ENCODE data around the gene APH1B.

DNA sequence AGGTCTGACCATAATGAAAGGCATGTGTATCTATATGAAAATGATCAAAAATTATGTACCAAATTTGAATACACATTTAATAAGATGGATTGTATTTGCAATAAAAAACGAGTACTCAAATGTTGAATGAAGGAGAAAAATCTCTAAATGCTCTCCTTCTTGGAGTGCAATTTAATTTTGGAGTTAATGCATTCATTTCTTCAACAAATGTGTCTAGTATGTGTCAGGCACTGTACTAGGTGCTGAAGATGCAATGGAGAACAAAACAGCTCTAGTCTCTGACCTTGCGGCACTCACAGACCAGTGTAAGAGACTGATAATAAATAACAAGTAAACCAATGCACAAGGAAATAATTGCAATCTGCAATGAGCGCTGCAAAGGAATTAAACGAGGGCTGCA is 75.4 kb downstream of the APH1B start:
- TF ChIP-seq, protein P1, sequence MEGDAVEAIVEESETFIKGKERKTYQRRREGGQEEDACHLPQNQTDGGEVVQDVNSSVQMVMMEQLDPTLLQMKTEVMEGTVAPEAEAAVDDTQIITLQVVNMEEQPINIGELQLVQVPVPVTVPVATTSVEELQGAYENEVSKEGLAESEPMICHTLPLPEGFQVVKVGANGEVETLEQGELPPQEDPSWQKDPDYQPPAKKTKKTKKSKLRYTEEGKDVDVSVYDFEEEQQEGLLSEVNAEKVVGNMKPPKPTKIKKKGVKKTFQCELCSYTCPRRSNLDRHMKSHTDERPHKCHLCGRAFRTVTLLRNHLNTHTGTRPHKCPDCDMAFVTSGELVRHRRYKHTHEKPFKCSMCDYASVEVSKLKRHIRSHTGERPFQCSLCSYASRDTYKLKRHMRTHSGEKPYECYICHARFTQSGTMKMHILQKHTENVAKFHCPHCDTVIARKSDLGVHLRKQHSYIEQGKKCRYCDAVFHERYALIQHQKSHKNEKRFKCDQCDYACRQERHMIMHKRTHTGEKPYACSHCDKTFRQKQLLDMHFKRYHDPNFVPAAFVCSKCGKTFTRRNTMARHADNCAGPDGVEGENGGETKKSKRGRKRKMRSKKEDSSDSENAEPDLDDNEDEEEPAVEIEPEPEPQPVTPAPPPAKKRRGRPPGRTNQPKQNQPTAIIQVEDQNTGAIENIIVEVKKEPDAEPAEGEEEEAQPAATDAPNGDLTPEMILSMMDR (IDR thresholded peaks at IDR 0.05; ENCODE audit: low read depth, low read length) = no peak
- no peak for TF ChIP-seq EZH2phosphoT487 (IDR thresholded peaks at IDR 0.05; ENCODE audit: low read depth)

Measured in OCI-LY3 (cell line).